Astrocyte (in vitro differentiated cells and primary cell): ENCODE measurements around the gene REXO1. TPM values are rescaled to one million over a fixed set of nuclear protein-coding genes. Genes with fewer than 3 reads are reported as not detected.

Experiments
- DNase-seq: peaks from one replicate; pipeline ENCODE4 v3.0.0-alpha.2; 2010; ENCODE audit warnings: low read depth
- FAIRE-seq: peaks from 2 replicates; lab custom pipeline; 2011; peaks lifted over from hg19 to GRCh38; lab: Jason Lieb, UNC
- H2AFZ ChIP-seq: 2 replicates; pipeline ENCODE4 v1.6.0; 2012; ENCODE audit warnings: low read depth, low read length, inconsistent platforms
- H3K27ac ChIP-seq: 2 replicates; pipeline ENCODE4 v1.5.1; 2011; ENCODE audit warnings: low read depth, low read length, inconsistent platforms
- H3K27me3 ChIP-seq: 2 replicates; pipeline ENCODE4 v1.6.0; 2011; ENCODE audit warnings: low read length, inconsistent platforms; ENCODE audit not compliant: insufficient read depth
- H3K36me3 ChIP-seq: 2 replicates; pipeline ENCODE4 v1.5.1; 2011; ENCODE audit warnings: low read length, inconsistent platforms; ENCODE audit not compliant: insufficient read depth
- H3K4me1 ChIP-seq: 2 replicates; pipeline ENCODE4 v1.5.1; 2011; ENCODE audit warnings: low read length, inconsistent platforms; ENCODE audit not compliant: insufficient read depth
- H3K4me2 ChIP-seq: 2 replicates; pipeline ENCODE4 v1.6.0; 2012; ENCODE audit warnings: low read length, inconsistent platforms
- H3K4me3 ChIP-seq: 2 replicates; pipeline ENCODE4 v1.5.1; 2011; ENCODE audit warnings: low read depth, mild to moderate bottlenecking, low read length, inconsistent platforms; ENCODE audit not compliant: insufficient read depth
- H3K79me2 ChIP-seq: 2 replicates; pipeline ENCODE4 v1.6.0; 2012; ENCODE audit warnings: mild to moderate bottlenecking, low read length, inconsistent platforms; ENCODE audit not compliant: insufficient read depth
- H3K9ac ChIP-seq: 2 replicates; pipeline ENCODE4 v1.6.0; 2012; ENCODE audit warnings: mild to moderate bottlenecking, low read length, inconsistent platforms
- H3K9me3 ChIP-seq: 2 replicates; pipeline ENCODE4 v1.5.1; 2012; ENCODE audit warnings: low read depth, mild to moderate bottlenecking, low read length, inconsistent platforms; ENCODE audit not compliant: insufficient read depth
- H4K20me1 ChIP-seq: 2 replicates; pipeline ENCODE4 v1.6.0; 2012; ENCODE audit warnings: low read length, inconsistent platforms; ENCODE audit not compliant: insufficient read depth
- H3K27ac Mint-ChIP-seq: one replicate; pipeline ENCODE4 v1.8.0; 2021; ENCODE audit warnings: mild to moderate bottlenecking, mixed read lengths; ENCODE audit not compliant: unreplicated experiment
- H3K27me3 Mint-ChIP-seq: one replicate; pipeline ENCODE4 v1.8.0; 2021; ENCODE audit warnings: low read depth, mixed read lengths; ENCODE audit not compliant: unreplicated experiment
- H3K36me3 Mint-ChIP-seq: one replicate; pipeline ENCODE4 v1.8.0; 2021; ENCODE audit warnings: low read depth, mixed read lengths; ENCODE audit not compliant: unreplicated experiment
- H3K4me1 Mint-ChIP-seq: one replicate; pipeline ENCODE4 v1.8.0; 2021; ENCODE audit warnings: low read depth, mixed read lengths; ENCODE audit not compliant: unreplicated experiment
- H3K4me3 Mint-ChIP-seq: one replicate; pipeline ENCODE4 v1.8.0; 2021; ENCODE audit warnings: mild to moderate bottlenecking, moderate library complexity, mixed read lengths; ENCODE audit not compliant: unreplicated experiment
- H3K9me3 Mint-ChIP-seq: one replicate; pipeline ENCODE4 v1.8.0; 2021; ENCODE audit warnings: mild to moderate bottlenecking, mixed read lengths; ENCODE audit not compliant: unreplicated experiment
- EZH2 ChIP-seq: IDR thresholded peaks from 2 replicates; pipeline ENCODE4 v1.6.1; 2012; ENCODE audit warnings: mild to moderate bottlenecking, low read length, inconsistent platforms; ENCODE audit not compliant: insufficient read depth
- total RNA-seq: library from RNA; stranded (reverse); gene quantifications from 2 replicates; pipeline ENCODE4 v1.2.1, GENCODE V29; 2021
- TF ChIP-seq, protein P1 (sequence below): IDR thresholded peaks from 2 replicates; pipeline ENCODE4 v1.5.1; 2011; ENCODE audit warnings: low read depth, mild to moderate bottlenecking, inconsistent platforms, low read length, moderate library complexity; ENCODE audit not compliant: insufficient read depth

REXO1 gene
- total RNA-seq, 1 donor from 2014 or later: 35.5 TPM

- H3K79me2 ChIP-seq: peaks cover 69% of the 10 kb centered on the region
- H3K27me3 ChIP-seq: no peaks in the 10 kb centered on the region
- FAIRE-seq (no peak), DNase-seq (no peak)
- no peaks in the 10 kb centered on the region for H3K36me3 ChIP-seq
- H3K9me3 ChIP-seq: no peaks in the 10 kb centered on the region
- peak overlapping the region; percentile 95 for H3K4me3 Mint-ChIP-seq
- no peaks in the 10 kb centered on the region for H3K9me3 Mint-ChIP-seq
- peak overlapping the region; percentile 95 for H2AFZ ChIP-seq
- H3K9ac ChIP-seq: peak overlapping the region; percentile 99
- peak overlapping the region; percentile 99 for H3K27ac Mint-ChIP-seq
- H3K4me2 ChIP-seq: peak overlapping the region; percentile 96
- peaks cover 13% of the 10 kb centered on the region for H3K4me1 Mint-ChIP-seq
- H3K27ac ChIP-seq: peak overlapping the region; percentile 100
- peaks cover 79% of the 10 kb centered on the region for H4K20me1 ChIP-seq
- no peaks in the 10 kb centered on the region for H3K36me3 Mint-ChIP-seq
- H3K27me3 Mint-ChIP-seq: no peaks in the 10 kb centered on the region
- peak overlapping the region; percentile 96 for H3K4me3 ChIP-seq
- peaks cover 14% of the 10 kb centered on the region for H3K4me1 ChIP-seq
- no peak for TF ChIP-seq EZH2
- TF ChIP-seq, protein P1, sequence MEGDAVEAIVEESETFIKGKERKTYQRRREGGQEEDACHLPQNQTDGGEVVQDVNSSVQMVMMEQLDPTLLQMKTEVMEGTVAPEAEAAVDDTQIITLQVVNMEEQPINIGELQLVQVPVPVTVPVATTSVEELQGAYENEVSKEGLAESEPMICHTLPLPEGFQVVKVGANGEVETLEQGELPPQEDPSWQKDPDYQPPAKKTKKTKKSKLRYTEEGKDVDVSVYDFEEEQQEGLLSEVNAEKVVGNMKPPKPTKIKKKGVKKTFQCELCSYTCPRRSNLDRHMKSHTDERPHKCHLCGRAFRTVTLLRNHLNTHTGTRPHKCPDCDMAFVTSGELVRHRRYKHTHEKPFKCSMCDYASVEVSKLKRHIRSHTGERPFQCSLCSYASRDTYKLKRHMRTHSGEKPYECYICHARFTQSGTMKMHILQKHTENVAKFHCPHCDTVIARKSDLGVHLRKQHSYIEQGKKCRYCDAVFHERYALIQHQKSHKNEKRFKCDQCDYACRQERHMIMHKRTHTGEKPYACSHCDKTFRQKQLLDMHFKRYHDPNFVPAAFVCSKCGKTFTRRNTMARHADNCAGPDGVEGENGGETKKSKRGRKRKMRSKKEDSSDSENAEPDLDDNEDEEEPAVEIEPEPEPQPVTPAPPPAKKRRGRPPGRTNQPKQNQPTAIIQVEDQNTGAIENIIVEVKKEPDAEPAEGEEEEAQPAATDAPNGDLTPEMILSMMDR: no peak
Observed at GRCh38 chr19:1847684-1848398, 442 bp downstream of the REXO1 start.

DNA sequence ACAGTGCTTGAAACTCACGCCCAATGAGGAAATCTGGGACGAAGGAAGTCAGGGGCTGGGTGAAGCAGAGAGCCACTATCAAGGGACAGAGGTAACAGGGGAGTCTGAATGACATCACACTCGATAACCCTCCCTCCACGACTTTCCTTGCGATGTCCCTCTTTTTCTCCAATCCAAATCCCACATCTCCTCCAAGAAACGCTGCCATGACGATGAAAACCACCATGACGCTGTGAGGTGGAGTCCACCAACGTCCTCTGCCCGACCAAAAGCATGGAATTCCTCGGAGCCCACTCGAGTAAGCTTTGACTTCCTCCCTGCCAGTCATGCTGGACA is 967 bp downstream of the REXO1 start:
- H4K20me1 ChIP-seq: peaks cover 79% of the 10 kb centered on the region

More for the DNA sequence above, 967 bp downstream of the REXO1 start:
- DNase-seq (peak; percentile 40), FAIRE-seq (no peak)
- Mint-ChIP-seq H3K36me3 (no peaks in the 10 kb centered on the region), H3K27ac (peak overlapping the region; percentile 99), H3K4me3 (peak overlapping the region; percentile 95), H3K4me1 (peaks cover 13% of the 10 kb centered on the region), H3K27me3 (no peaks in the 10 kb centered on the region), H3K9me3 (no peaks in the 10 kb centered on the region)
- Histone ChIP-seq H2AFZ (no peak overlapping the region), H3K27me3 (no peaks in the 10 kb centered on the region), H3K79me2 (peaks cover 70% of the 10 kb centered on the region), H3K9me3 (no peaks in the 10 kb centered on the region), H3K9ac (peak overlapping the region; percentile 99), H3K27ac (peak overlapping the region; percentile 100), H3K4me2 (peak overlapping the region; percentile 96), H3K36me3 (no peaks in the 10 kb centered on the region), H3K4me3 (peak overlapping the region; percentile 96), H3K4me1 (peaks cover 14% of the 10 kb centered on the region)
- no peak for TF ChIP-seq EZH2
- TF ChIP-seq, protein P1: no peak
